Measurements from ENCODE around the gene KCNAB1. TPM values are rescaled to one million over a fixed set of nuclear protein-coding genes. Genes with fewer than 3 reads are reported as not detected.
"Not testable (repeated sequence)": the region's sequence is repeated elsewhere in the genome, so short reads cannot be mapped to it uniquely, and the experiment has no call there.

KCNAB1 gene
- total RNA-seq, 4 donors from 2014 or later, result 0.20 to 3.0 (median 1.6) TPM

GRCh38 chr3:156563900-156564682 is 443.7 kb downstream of the KCNAB1 start:
- H3K36me3 ChIP-seq, result no peaks in the 10 kb centered on the region
- peaks cover 0 to 24% (median 11%) of the 10 kb centered on the region in 4 donors for H3K4me1 ChIP-seq
- intact Hi-C loops (cut with DNase I; ENCODE audit: low total_unique reads) (no loop called here), in situ Hi-C loops (cut with MboI; ENCODE audit: low pct_ligation_motif_present in 1 of 4, low pct_unique_long_range_greater_than_20kb in 1 of 4, low sequenced_read_pairs in 3 of 4) (loop anchor here (10.0 to 25.0 kb wide), 5 partner anchors 98 to 523 kb away; partner anchors contain the start of genes TIPARP (in 2 of the 4) and LEKR1 (in 1 of the 4))
- H3K27ac ChIP-seq, result peak overlapping the region; percentile 55 to 69 (median 62)
- WGBS, 2 donors (ENCODE audit: low coverage in 1 of 2), result 8 to 49% methylated on average over 1 of the region's 1 CpG
- H3K27me3 ChIP-seq, result no peaks in the 10 kb centered on the region
- no peak for TF ChIP-seq POLR2A (IDR thresholded peaks at IDR 0.05)
- peak in 1 of 3 donors; percentile 7 for TF ChIP-seq POLR2AphosphoS5 (IDR thresholded peaks at IDR 0.05)
- no peak for DNase-seq
- H3K9me3 ChIP-seq, result no peaks in the 10 kb centered on the region
- no peak overlapping the region for H3K4me3 ChIP-seq

DNA sequence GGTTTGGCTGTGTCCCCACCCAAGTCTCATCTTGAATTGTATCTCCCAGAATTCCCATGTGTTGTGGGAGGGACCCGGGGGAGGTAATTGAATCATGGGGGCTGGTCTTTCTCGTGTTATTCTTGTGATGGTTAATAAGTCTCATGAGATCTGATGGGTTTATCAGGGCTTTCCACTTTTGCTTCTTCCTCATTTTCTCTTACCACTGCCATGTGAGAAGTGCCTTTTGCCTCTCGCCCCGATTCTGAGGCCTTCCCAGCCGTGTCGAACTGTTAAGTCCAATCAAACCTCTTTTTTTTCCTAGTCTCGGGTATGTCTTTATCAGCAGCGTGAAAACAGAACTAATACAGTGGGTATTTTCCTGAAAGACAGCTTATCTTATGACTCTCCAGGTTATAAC is 448.6 kb downstream of the KCNAB1 start:
- in situ Hi-C loops (cut with MboI; ENCODE audit: low pct_ligation_motif_present in 1 of 4, low pct_unique_long_range_greater_than_20kb in 1 of 4, low sequenced_read_pairs in 3 of 4), result loop anchor here (10.0 to 25.0 kb wide), 5 partner anchors 93 to 518 kb away; partner anchors contain the start of genes TIPARP (in 2 of the 4) and LEKR1 (in 1 of the 4)
- intact Hi-C loops (cut with DNase I; ENCODE audit: low total_unique reads); H3K27me3 ChIP-seq; H3K4me3 ChIP-seq; H3K9me3 ChIP-seq; H3K27ac ChIP-seq; DNase-seq; H3K36me3 ChIP-seq: not testable (repeated sequence)
- 78 to 82% methylated on average over 7 to 8 of the region's 8 CpGs for WGBS, 2 donors (ENCODE audit: low coverage in 1 of 2)
- H3K4me1 ChIP-seq, result peaks cover 0 to 12% (median 5%) of the 10 kb centered on the region in 4 donors

DNA sequence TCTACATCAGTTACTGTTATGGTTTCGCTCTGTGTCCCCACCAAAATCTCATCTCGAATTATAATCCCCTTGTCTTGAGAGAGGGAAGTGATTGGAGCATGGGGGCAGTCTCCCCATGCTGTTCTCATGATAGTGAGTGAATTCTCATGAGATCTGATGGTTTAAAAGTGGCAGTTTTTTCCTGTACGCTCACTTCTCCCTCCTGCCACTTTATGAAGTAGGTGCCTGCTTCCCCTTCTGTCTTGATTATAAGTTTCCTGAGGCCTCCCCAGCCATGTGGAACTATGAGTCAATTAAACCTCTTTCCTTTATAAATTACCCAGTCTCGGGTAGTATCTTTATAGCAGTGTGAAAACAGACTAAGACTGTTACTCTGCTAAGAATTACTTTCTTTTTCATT is 449.5 kb downstream of the KCNAB1 start:
- H3K9me3 ChIP-seq; H3K27ac ChIP-seq; intact Hi-C loops (cut with DNase I; ENCODE audit: low total_unique reads); H3K4me1 ChIP-seq; H3K27me3 ChIP-seq; H3K4me3 ChIP-seq; H3K36me3 ChIP-seq; DNase-seq: not testable (repeated sequence)
- 46 to 61% methylated on average over 2 to 4 of the region's 4 CpGs for WGBS, 2 donors (ENCODE audit: low coverage in 1 of 2)
- in situ Hi-C loops (cut with MboI; ENCODE audit: low pct_ligation_motif_present in 1 of 4, low pct_unique_long_range_greater_than_20kb in 1 of 4, low sequenced_read_pairs in 3 of 4), result loop anchor here (10.0 to 25.0 kb wide), 5 partner anchors 92 to 517 kb away; partner anchors contain the start of genes TIPARP (in 2 of the 4) and LEKR1 (in 1 of the 4)

GRCh38 chr3:156575641-156576040 is 455.3 kb downstream of the KCNAB1 start:
- Histone ChIP-seq H3K4me1 (peaks cover 0 to 7% (median 0%) of the 10 kb centered on the region in 4 donors), H3K36me3 (no peaks in the 10 kb centered on the region), H3K9me3 (no peaks in the 10 kb centered on the region), H3K4me3 (no peak overlapping the region), H3K27me3 (no peaks in the 10 kb centered on the region), H3K27ac (no peak overlapping the region)
- in situ Hi-C loops (cut with MboI; ENCODE audit: low pct_ligation_motif_present in 1 of 4, low pct_unique_long_range_greater_than_20kb in 1 of 4, low sequenced_read_pairs in 3 of 4), result no loop called here
- TF ChIP-seq, protein P1, sequence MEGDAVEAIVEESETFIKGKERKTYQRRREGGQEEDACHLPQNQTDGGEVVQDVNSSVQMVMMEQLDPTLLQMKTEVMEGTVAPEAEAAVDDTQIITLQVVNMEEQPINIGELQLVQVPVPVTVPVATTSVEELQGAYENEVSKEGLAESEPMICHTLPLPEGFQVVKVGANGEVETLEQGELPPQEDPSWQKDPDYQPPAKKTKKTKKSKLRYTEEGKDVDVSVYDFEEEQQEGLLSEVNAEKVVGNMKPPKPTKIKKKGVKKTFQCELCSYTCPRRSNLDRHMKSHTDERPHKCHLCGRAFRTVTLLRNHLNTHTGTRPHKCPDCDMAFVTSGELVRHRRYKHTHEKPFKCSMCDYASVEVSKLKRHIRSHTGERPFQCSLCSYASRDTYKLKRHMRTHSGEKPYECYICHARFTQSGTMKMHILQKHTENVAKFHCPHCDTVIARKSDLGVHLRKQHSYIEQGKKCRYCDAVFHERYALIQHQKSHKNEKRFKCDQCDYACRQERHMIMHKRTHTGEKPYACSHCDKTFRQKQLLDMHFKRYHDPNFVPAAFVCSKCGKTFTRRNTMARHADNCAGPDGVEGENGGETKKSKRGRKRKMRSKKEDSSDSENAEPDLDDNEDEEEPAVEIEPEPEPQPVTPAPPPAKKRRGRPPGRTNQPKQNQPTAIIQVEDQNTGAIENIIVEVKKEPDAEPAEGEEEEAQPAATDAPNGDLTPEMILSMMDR (IDR thresholded peaks at IDR 0.05), result no peak
- WGBS, 2 donors (ENCODE audit: low coverage in 1 of 2), result 82 to 92% methylated on average over 3 of the region's 3 CpGs
- no peak for DNase-seq
- intact Hi-C loops (cut with DNase I; ENCODE audit: low total_unique reads), result no loop called here

DNA sequence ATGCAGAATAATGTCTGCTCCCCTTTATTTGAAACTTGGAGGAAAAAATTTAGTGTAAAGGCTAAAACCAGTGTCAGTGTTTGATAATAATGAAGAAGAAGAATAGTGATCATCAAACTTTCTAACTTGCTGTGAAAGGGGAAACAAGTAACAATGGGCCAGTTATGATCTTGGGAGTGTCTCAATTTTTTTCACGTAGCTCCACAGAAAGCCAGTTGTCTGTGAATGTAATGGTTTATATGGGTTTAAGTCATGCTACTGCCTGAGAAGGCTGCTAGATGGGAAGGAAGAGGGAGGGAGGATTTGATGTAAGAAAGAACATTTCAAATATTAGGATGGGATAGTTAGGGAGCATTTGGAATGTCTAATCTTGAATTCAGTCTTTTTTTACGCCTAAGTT is 455.7 kb downstream of the KCNAB1 start:
- no peaks in the 10 kb centered on the region for H3K36me3 ChIP-seq
- no peak for DNase-seq
- in situ Hi-C loops (cut with MboI; ENCODE audit: low pct_ligation_motif_present in 1 of 4, low pct_unique_long_range_greater_than_20kb in 1 of 4, low sequenced_read_pairs in 3 of 4), result no loop called here
- H3K9me3 ChIP-seq, result no peaks in the 10 kb centered on the region
- no peak overlapping the region for H3K27ac ChIP-seq
- no peaks in the 10 kb centered on the region for H3K27me3 ChIP-seq
- no peak overlapping the region for H3K4me3 ChIP-seq
- TF ChIP-seq EP300 (IDR thresholded peaks at IDR 0.05; ENCODE audit: low read depth) (no peak), POLR2A (IDR thresholded peaks at IDR 0.05) (no peak), POLR2AphosphoS5 (IDR thresholded peaks at IDR 0.05) (no peak)
- TF ChIP-seq, protein P1 (IDR thresholded peaks at IDR 0.05), result no peak
- H3K4me1 ChIP-seq, result peaks cover 0 to 7% (median 0%) of the 10 kb centered on the region in 4 donors
- intact Hi-C loops (cut with DNase I; ENCODE audit: low total_unique reads), result no loop called here
- 51 to 65% methylated on average over 2 of the region's 2 CpGs for WGBS, 2 donors (ENCODE audit: low coverage in 1 of 2)

Data from transverse colon (tissue), 4 donors.